GM23248 (cell line): ENCODE results near the gene OPN1MW. TPM values are rescaled to one million over a fixed set of nuclear protein-coding genes. Genes with fewer than 3 reads are reported as not detected.
"Not testable (repeated sequence)": the region's sequence is repeated elsewhere in the genome, so short reads cannot be mapped to it uniquely, and the experiment has no call there.

Experiments used
- DNase-seq: peaks from one replicate; pipeline ENCODE4 v3.0.0-alpha.2; 2015
- H2AFZ ChIP-seq: fragments of 200-600 bp; sonication (generic); 2 replicates; pipeline ENCODE4 v1.6.1; 2016; ENCODE audit warnings: antibody characterized with exemption
- H3F3A ChIP-seq: fragments of 200-600 bp; sonication (generic); 2 replicates; pipeline ENCODE4 v1.6.1; 2016; ENCODE audit warnings: mild to moderate bottlenecking, antibody characterized with exemption, mixed run types; ENCODE audit not compliant: insufficient read depth
- H3K27ac ChIP-seq: fragments of 200-600 bp; sonication (generic); 2 replicates; pipeline ENCODE4 v1.5.1; 2016; ENCODE audit warnings: mild to moderate bottlenecking
- H3K27me3 ChIP-seq: fragments of 200-600 bp; sonication (generic); replicated peaks from 2 replicates; pipeline ENCODE4 v1.6.1; 2016; ENCODE audit warnings: mild to moderate bottlenecking; ENCODE audit not compliant: insufficient read depth
- H3K36me3 ChIP-seq: fragments of 200-600 bp; sonication (generic); 2 replicates; pipeline ENCODE4 v1.6.1; 2016; ENCODE audit warnings: low read depth, mild to moderate bottlenecking
- H3K4me1 ChIP-seq: fragments of 200-600 bp; sonication (generic); 2 replicates; pipeline ENCODE4 v1.6.1; 2016; ENCODE audit warnings: mild to moderate bottlenecking; ENCODE audit not compliant: insufficient read depth
- H3K4me2 ChIP-seq: fragments of 200-600 bp; sonication (generic); one replicate; pipeline ENCODE4 v1.6.1; 2016; ENCODE audit warnings: mild to moderate bottlenecking; ENCODE audit not compliant: unreplicated experiment
- H3K4me3 ChIP-seq: fragments of 200-600 bp; sonication (generic); 2 replicates; pipeline ENCODE4 v1.5.1; 2016; ENCODE audit warnings: mild to moderate bottlenecking
- H3K79me2 ChIP-seq: fragments of 200-600 bp; sonication (generic); 2 replicates; pipeline ENCODE4 v1.6.1; 2016; ENCODE audit warnings: mild to moderate bottlenecking; ENCODE audit not compliant: insufficient read depth
- H3K9ac ChIP-seq: fragments of 200-600 bp; sonication (generic); 2 replicates; pipeline ENCODE4 v1.6.1; 2016; ENCODE audit warnings: mild to moderate bottlenecking
- H3K9me2 ChIP-seq: fragments of 200-600 bp; sonication (generic); 2 replicates; pipeline ENCODE4 v1.6.1; 2016; ENCODE audit warnings: mixed run types, mild to moderate bottlenecking, moderate library complexity; ENCODE audit not compliant: insufficient read depth
- H3K9me3 ChIP-seq: fragments of 200-600 bp; sonication (generic); one replicate; pipeline ENCODE4 v1.6.1; 2017; ENCODE audit warnings: low read depth
- H4K20me1 ChIP-seq: fragments of 200-600 bp; sonication (generic); 2 replicates; pipeline ENCODE4 v1.6.0; 2016; ENCODE audit not compliant: insufficient read depth
- WGBS, 2 experiments: methylation state at CpG; one replicate each; pipeline ENCODE4 v1.1.6; 2015 to 2017; ENCODE audit warnings: low lambda C conversion rate in 2 of 2, low coverage in 1 of 2; ENCODE audit errors: missing lambda C conversion rate in 2 of 2; 5-methylcytosine and 5-hydroxymethylcytosine counted together
- in situ Hi-C: fragments of 300-500 bp; cut with MboI; formaldehyde crosslinking; loops from 2 replicates; pipeline ENCODE4 v1.15.0; 2020
- polyA plus RNA-seq: library from polyadenylated mRNA; unstranded; fragments of >200 nt; fragmentation: Nextera tagmentation; extraction: Ambion mirVana; gene quantifications from 2 replicates; pipeline ENCODE4 v1.2.1, GENCODE V29; 2016
- total RNA-seq: library from RNA; depleted of rRNA; stranded (reverse); fragments of >200 nt; shearing (Covaris generic); gene quantifications from 2 replicates; pipeline ENCODE4 v1.2.3, GENCODE V29; 2014

The OPN1MW gene
- total and polyA plus RNA-seq, 2 experiments from 2014 or later: not detected

DNA sequence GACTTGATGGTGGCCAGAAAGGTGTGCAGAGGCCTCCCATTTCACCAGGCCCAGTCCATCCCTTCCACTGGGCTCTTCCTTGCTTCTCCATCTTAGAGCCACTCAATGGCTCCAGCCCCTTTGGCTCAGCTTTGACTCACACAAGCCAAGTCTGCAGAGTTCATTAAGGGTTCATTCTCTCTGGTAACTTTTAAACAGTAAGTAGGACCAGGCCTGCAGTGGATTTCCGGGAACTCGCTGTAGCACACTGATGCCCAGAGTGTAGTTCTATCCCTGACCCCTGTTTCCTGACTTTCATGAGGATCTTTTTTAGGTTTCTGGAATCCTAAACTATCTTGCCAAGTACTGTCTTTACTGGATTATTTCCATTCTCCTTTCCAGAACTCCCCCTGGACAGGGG lies 25.2 kb upstream of the OPN1MW start:
- H3K36me3 ChIP-seq, H3K9me2 ChIP-seq, H3K79me2 ChIP-seq, H3K4me3 ChIP-seq, H3K27ac ChIP-seq, DNase-seq, in situ Hi-C loops, H3K27me3 ChIP-seq, H4K20me1 ChIP-seq, H3K4me2 ChIP-seq, H3K9ac ChIP-seq, H3F3A ChIP-seq, H3K4me1 ChIP-seq, H3K9me3 ChIP-seq, H2AFZ ChIP-seq: not testable (repeated sequence)
- WGBS, 2 experiments: no CpG with 5 or more reads among the region's 2 CpGs

DNA sequence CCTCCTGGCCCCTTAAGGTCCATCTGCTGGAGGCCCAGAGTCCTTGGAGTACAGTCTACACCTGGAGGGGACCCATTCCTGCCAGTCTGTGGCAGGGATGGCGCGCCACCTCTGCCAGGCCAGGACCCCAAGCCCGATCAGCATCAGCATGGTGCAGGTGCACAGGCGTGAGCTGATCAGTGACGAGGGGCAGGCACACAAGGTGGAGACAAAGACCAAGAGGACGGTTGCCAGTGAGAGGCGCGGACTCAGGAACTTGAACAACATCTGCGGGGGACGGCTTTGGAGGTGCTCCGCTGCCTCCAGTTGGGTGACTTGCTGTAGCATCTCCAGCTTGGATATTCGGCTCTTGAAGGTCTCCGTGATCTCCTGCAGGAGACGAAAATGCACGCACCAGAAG lies 23.1 kb upstream of the OPN1MW start:
- H3K79me2 ChIP-seq, H3K4me1 ChIP-seq, H3K27me3 ChIP-seq, H3K9me3 ChIP-seq, H2AFZ ChIP-seq, H3K4me3 ChIP-seq, H3K36me3 ChIP-seq, H4K20me1 ChIP-seq, H3F3A ChIP-seq, H3K9me2 ChIP-seq, H3K27ac ChIP-seq, H3K9ac ChIP-seq, in situ Hi-C loops, DNase-seq, H3K4me2 ChIP-seq: not testable (repeated sequence)
- no CpG with 5 or more reads among the region's 15 CpGs for WGBS, 2 experiments

DNA sequence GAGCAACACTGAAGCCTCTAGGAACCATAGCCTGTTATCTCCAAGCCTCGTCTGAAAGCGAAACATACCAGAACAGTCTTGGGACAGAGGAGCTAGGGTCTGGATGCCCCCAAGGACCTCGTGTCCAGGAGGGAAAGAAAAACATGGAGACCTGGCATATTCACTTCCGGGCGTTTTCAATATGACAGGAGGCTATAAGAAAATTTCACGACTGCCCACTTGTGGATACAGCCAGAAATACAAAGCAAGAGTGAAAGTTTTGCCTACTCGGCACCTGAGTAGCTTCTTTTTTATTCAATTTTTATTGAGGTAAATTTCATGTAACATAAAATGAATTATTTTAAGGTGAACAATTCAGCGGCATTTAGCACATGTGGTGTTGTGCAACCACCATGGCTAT lies 17.5 kb upstream of the OPN1MW start:
- DNase-seq, H3K4me3 ChIP-seq, H3K36me3 ChIP-seq, H2AFZ ChIP-seq, H3K4me1 ChIP-seq, H3F3A ChIP-seq, H3K27ac ChIP-seq, H3K9me2 ChIP-seq, H3K27me3 ChIP-seq, H3K9ac ChIP-seq, H3K9me3 ChIP-seq, H3K79me2 ChIP-seq, H4K20me1 ChIP-seq, in situ Hi-C loops, H3K4me2 ChIP-seq: not testable (repeated sequence)
- WGBS, 2 experiments: no CpG with 5 or more reads among the region's 8 CpGs

DNA sequence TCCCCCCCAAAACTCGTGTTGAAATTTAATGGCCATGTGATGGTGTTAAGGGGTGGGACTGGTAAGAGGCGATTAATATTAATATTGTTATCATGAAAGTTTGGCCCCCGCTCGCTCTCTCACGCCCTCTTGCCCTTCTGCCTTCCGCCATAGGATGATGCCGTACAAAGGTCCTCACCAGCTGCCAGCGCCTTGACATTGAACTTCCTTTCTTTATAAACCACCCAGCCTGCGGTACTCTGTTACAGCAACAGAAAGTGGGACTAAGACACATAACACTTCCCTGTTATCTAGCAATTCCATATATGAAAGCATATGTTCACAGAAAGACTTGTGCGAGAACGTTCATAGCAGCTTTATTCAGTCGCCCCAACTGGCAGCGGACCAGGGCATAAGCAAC lies 14.0 kb upstream of the OPN1MW start:
- H2AFZ ChIP-seq, H3F3A ChIP-seq, H3K79me2 ChIP-seq, H3K27ac ChIP-seq, DNase-seq, H3K4me2 ChIP-seq, H3K4me1 ChIP-seq, H3K36me3 ChIP-seq, H3K27me3 ChIP-seq, H3K9me3 ChIP-seq, H4K20me1 ChIP-seq, H3K4me3 ChIP-seq, H3K9ac ChIP-seq, H3K9me2 ChIP-seq, in situ Hi-C loops: not testable (repeated sequence)
- WGBS, 2 experiments: no CpG with 5 or more reads among the region's 13 CpGs

DNA sequence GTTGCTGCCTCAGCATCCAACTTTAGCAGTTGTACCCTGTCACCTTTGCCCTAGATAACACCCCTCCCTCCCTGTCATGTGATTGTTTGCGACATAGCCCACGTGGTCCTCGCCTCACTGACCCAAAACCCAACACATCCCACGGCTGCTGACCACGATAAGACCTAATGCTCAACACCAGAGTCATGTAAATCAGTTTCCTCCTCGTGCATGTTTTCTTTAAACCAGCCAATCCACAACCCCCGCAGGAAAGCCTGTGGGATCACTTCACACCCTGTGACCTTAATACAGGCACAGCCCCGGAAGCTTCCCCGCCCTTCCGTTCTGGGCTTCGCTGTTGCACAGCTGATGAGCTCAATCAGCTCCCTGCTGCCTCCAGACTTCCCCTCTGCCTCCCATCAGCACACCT lies 9.9 kb upstream of the OPN1MW start:
- H3K27me3 ChIP-seq, H3F3A ChIP-seq, H3K9me3 ChIP-seq, H3K36me3 ChIP-seq, H2AFZ ChIP-seq, H3K79me2 ChIP-seq, H3K9me2 ChIP-seq, in situ Hi-C loops, DNase-seq, H3K4me3 ChIP-seq, H3K4me1 ChIP-seq, H3K9ac ChIP-seq, H4K20me1 ChIP-seq, H3K27ac ChIP-seq, H3K4me2 ChIP-seq: not testable (repeated sequence)
- no CpG with 5 or more reads among the region's 11 CpGs for WGBS, 2 experiments

DNA sequence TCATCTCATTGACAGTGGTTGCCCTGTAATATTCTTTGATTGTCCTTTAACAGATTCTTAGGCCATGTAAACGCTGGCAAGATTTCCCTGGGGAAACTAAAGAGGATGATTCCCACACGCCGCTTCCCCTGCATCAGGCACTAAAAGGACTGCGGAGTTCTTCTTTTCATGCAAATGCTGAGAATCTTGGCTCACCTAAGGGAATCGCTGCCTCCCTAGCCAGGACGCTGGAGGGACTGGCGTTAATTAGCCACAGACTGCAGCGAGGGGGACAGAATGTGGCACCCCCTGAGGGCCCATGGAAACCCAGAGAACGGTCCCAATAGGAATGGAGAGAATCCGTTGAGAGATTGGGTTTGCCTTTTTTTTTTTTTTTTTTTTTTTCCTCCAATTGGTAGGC lies 8.0 kb upstream of the OPN1MW start:
- H3K36me3 ChIP-seq, H3K4me2 ChIP-seq, H3K79me2 ChIP-seq, H2AFZ ChIP-seq, H3K27ac ChIP-seq, DNase-seq, H3K9me2 ChIP-seq, H3F3A ChIP-seq, H3K27me3 ChIP-seq, H3K4me3 ChIP-seq, H3K9ac ChIP-seq, H3K9me3 ChIP-seq, H3K4me1 ChIP-seq, in situ Hi-C loops, H4K20me1 ChIP-seq: not testable (repeated sequence)
- no CpG with 5 or more reads among the region's 10 CpGs for WGBS, 2 experiments

DNA sequence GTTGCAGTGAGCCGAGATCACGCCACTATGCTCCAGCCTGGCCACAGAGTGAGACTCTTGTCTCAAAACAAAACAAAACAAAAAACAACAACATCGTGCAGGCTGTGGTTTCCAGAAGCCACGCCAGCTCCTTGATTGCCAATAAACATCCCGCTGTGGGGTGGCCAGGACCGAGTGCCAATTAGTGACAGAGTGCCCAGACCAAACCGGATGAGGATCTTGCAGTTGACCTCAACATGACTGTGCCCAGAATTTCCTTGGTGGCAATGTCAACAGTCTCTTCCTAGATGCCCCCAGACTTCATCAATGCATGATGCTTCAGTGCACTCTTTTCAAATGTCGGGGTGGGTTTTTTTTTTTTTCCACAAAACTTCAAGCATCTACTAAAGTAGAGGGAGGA lies 1.4 kb downstream of the OPN1MW start:
- H3K4me3 ChIP-seq, in situ Hi-C loops: not testable (repeated sequence)

DNA sequence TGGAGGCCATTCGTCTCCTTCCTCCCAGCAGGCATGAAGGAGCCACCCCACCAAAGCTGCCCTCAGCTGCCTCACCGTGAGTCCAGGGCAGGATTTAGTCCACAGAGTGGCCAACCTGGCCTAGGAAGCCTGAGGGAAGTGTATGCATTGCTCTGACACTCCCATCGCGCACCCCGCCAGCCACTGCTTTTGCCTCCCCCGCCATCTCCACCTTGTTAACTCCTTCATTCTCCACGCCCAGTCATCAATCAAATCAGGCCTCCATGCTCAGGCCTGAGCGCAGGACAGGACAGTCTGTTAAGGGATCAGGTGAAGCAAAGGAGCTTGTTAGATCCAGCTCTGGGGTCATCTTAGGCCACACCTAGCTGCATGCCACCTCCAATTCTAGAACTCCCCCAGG lies 10.4 kb downstream of the OPN1MW start:
- H3K4me2 ChIP-seq, H3K36me3 ChIP-seq, H3K27ac ChIP-seq, DNase-seq, H3K9ac ChIP-seq, in situ Hi-C loops, H3K27me3 ChIP-seq, H3K4me3 ChIP-seq, H3K79me2 ChIP-seq, H3K9me2 ChIP-seq, H4K20me1 ChIP-seq, H3F3A ChIP-seq, H3K9me3 ChIP-seq, H3K4me1 ChIP-seq, H2AFZ ChIP-seq: not testable (repeated sequence)
- WGBS, 2 experiments: no CpG with 5 or more reads among the region's 8 CpGs

More for the DNA sequence above, 1.4 kb downstream of the OPN1MW start:
- not testable (repeated sequence) for DNase-seq, H3K9me3 ChIP-seq, H3K27me3 ChIP-seq, H3K36me3 ChIP-seq, H3K9ac ChIP-seq, H4K20me1 ChIP-seq, H2AFZ ChIP-seq, H3K4me1 ChIP-seq, H3K4me2 ChIP-seq, H3F3A ChIP-seq, H3K27ac ChIP-seq, H3K79me2 ChIP-seq, H3K9me2 ChIP-seq
- no CpG with 5 or more reads among the region's 8 CpGs for WGBS, 2 experiments
